Skeletal muscle tissue (tissue), 4 donors: ENCODE measurements around the gene FUT1. TPM values are rescaled to one million over a fixed set of nuclear protein-coding genes. Genes with fewer than 3 reads are reported as not detected.

ENCODE experiments used
- H3K27ac ChIP-seq: one replicate; pipeline ENCODE4 v1.7.0; 2013; ENCODE audit warnings: mild to moderate bottlenecking, low read depth, low read length, inconsistent platforms
- H3K27me3 ChIP-seq, 3 donors: one replicate each; pipeline ENCODE4 v1.7.0; 2013; ENCODE audit warnings: low read length in 3 of 3; ENCODE audit not compliant: control insufficient read depth in 3 of 3, insufficient read depth in 3 of 3
- H3K36me3 ChIP-seq, 3 donors: one replicate each; pipeline ENCODE4 v1.7.0; 2013; ENCODE audit warnings: low read length in 3 of 3; ENCODE audit not compliant: control insufficient read depth in 3 of 3, insufficient read depth in 3 of 3
- H3K4me1 ChIP-seq, 3 donors: one replicate each; pipeline ENCODE4 v1.7.0; 2013; ENCODE audit warnings: low read length in 3 of 3, mild to moderate bottlenecking in 3 of 3; ENCODE audit not compliant: control insufficient read depth in 3 of 3, insufficient read depth in 3 of 3
- H3K4me3 ChIP-seq, 3 donors: one replicate each; pipeline ENCODE4 v1.7.0; 2013; ENCODE audit warnings: low read length in 3 of 3
- H3K9ac ChIP-seq, 3 donors: one replicate each; pipeline ENCODE4 v1.7.0; 2013; ENCODE audit warnings: low read length in 3 of 3, mild to moderate bottlenecking in 3 of 3, moderate library complexity in 2 of 3, low read depth in 1 of 3
- H3K9me3 ChIP-seq, 3 donors: one replicate each; pipeline ENCODE4 v1.7.0; 2013; ENCODE audit warnings: low read length in 3 of 3; ENCODE audit not compliant: control insufficient read depth in 3 of 3
- total RNA-seq: library from RNA; depleted of rRNA; stranded (reverse); fragments of >200 nt; gene quantifications from one replicate; pipeline ENCODE4 v1.2.3, GENCODE V29; 2014
- donor health status: Osteomylitis.

Gene FUT1
- 1.0 TPM for total RNA-seq

GRCh38 chr19:48752496-48753365 is at the start of gene FUT1:
FUT1 (minus strand) TSS chr19:48752641; CDS start chr19:48751281, 1,360 bp downstream.
- peak within 1 kb of the TSS; percentile 59 to 79 (median 70) for H3K9ac ChIP-seq
- H3K9me3 ChIP-seq = no peaks in the 10 kb centered on the region
- H3K4me1 ChIP-seq = peaks cover 20 to 37% (median 26%) of the 10 kb centered on the region in 3 donors
- peak within 1 kb of the TSS; percentile 57 to 77 (median 67) for H3K4me3 ChIP-seq
- H3K27ac ChIP-seq = peak within 1 kb of the TSS; percentile 30
- peaks cover 0 to 10% (median 9%) of the 10 kb centered on the region in 3 donors for H3K27me3 ChIP-seq
- H3K36me3 ChIP-seq = peaks cover 0 to 5% (median 0%) of the 10 kb centered on the region in 3 donors

- no peaks in the 10 kb centered on the region for H3K27me3 ChIP-seq
- H3K4me1 ChIP-seq = peaks cover 8 to 21% (median 16%) of the 10 kb centered on the region in 3 donors
- peaks cover 0 to 13% (median 9%) of the 10 kb centered on the region in 3 donors for H3K36me3 ChIP-seq
- no peak overlapping the region for H3K27ac ChIP-seq
- no peak overlapping the region for H3K4me3 ChIP-seq
- H3K9me3 ChIP-seq = no peaks in the 10 kb centered on the region
- H3K9ac ChIP-seq = no peak overlapping the region
Measured at GRCh38 chr19:48799358-48800300, 47.2 kb upstream of the FUT1 start.

GRCh38 chr19:48798937-48799336 is 46.5 kb upstream of the FUT1 start:
- Histone ChIP-seq H3K27ac (no peak overlapping the region), H3K4me3 (no peak overlapping the region), H3K9ac (peak overlapping the region in 1 of 3 donors; percentile 40), H3K27me3 (no peaks in the 10 kb centered on the region), H3K36me3 (peaks cover 0 to 13% (median 9%) of the 10 kb centered on the region in 3 donors), H3K4me1 (peaks cover 8 to 24% (median 18%) of the 10 kb centered on the region in 3 donors), H3K9me3 (no peaks in the 10 kb centered on the region)

GRCh38 chr19:48797103-48797502 is 44.7 kb upstream of the FUT1 start:
- H3K9ac ChIP-seq = no peak overlapping the region
- no peaks in the 10 kb centered on the region for H3K9me3 ChIP-seq
- no peaks in the 10 kb centered on the region for H3K27me3 ChIP-seq
- peaks cover 8 to 24% (median 18%) of the 10 kb centered on the region in 3 donors for H3K4me1 ChIP-seq
- H3K27ac ChIP-seq = no peak overlapping the region
- H3K4me3 ChIP-seq = no peak overlapping the region
- H3K36me3 ChIP-seq = peaks cover 0 to 13% (median 9%) of the 10 kb centered on the region in 3 donors

- Histone ChIP-seq H3K9ac (peak overlapping the region in 1 of 3 donors; percentile 28), H3K4me3 (no peak overlapping the region), H3K4me1 (peaks cover 8 to 24% (median 18%) of the 10 kb centered on the region in 3 donors)
Measured at GRCh38 chr19:48796298-48797083, 44.0 kb upstream of the FUT1 start.

GRCh38 chr19:48795685-48796070 is 43.2 kb upstream of the FUT1 start:
- Histone ChIP-seq H3K27me3 (no peaks in the 10 kb centered on the region), H3K4me1 (peaks cover 8 to 24% (median 18%) of the 10 kb centered on the region in 3 donors), H3K9ac (peak overlapping the region in 2 of 3 donors; percentile 4 to 28), H3K36me3 (peaks cover 0 to 13% (median 9%) of the 10 kb centered on the region in 3 donors), H3K9me3 (no peaks in the 10 kb centered on the region), H3K27ac (peak overlapping the region; percentile 75), H3K4me3 (no peak overlapping the region)

More at GRCh38 chr19:48796298-48797083, 44.0 kb upstream of the FUT1 start:
- Histone ChIP-seq H3K9me3 (no peaks in the 10 kb centered on the region), H3K36me3 (peaks cover 0 to 13% (median 9%) of the 10 kb centered on the region in 3 donors), H3K27ac (peak overlapping the region; percentile 75), H3K27me3 (no peaks in the 10 kb centered on the region)

GRCh38 chr19:48795055-48795684 is 42.7 kb upstream of the FUT1 start:
- H3K27me3 ChIP-seq = no peaks in the 10 kb centered on the region
- peak overlapping the region; percentile 75 for H3K27ac ChIP-seq
- H3K4me3 ChIP-seq = peak overlapping the region; percentile 73 to 94 (median 94)
- peak overlapping the region; percentile 68 to 87 (median 85) for H3K9ac ChIP-seq
- H3K9me3 ChIP-seq = no peaks in the 10 kb centered on the region
- H3K36me3 ChIP-seq = peaks cover 0 to 13% (median 9%) of the 10 kb centered on the region in 3 donors
- peaks cover 8 to 24% (median 18%) of the 10 kb centered on the region in 3 donors for H3K4me1 ChIP-seq

GRCh38 chr19:48794291-48794690 is 41.9 kb upstream of the FUT1 start:
- peaks cover 8 to 24% (median 18%) of the 10 kb centered on the region in 3 donors for H3K4me1 ChIP-seq
- H3K36me3 ChIP-seq = peaks cover 0 to 11% (median 4%) of the 10 kb centered on the region in 3 donors
- no peaks in the 10 kb centered on the region for H3K27me3 ChIP-seq
- H3K27ac ChIP-seq = peak overlapping the region; percentile 75
- H3K9ac ChIP-seq = peak overlapping the region in 2 of 3 donors; percentile 68 to 85
- no peak overlapping the region for H3K4me3 ChIP-seq
- H3K9me3 ChIP-seq = no peaks in the 10 kb centered on the region
